ENCODE data around the gene ERAS.

DNA sequence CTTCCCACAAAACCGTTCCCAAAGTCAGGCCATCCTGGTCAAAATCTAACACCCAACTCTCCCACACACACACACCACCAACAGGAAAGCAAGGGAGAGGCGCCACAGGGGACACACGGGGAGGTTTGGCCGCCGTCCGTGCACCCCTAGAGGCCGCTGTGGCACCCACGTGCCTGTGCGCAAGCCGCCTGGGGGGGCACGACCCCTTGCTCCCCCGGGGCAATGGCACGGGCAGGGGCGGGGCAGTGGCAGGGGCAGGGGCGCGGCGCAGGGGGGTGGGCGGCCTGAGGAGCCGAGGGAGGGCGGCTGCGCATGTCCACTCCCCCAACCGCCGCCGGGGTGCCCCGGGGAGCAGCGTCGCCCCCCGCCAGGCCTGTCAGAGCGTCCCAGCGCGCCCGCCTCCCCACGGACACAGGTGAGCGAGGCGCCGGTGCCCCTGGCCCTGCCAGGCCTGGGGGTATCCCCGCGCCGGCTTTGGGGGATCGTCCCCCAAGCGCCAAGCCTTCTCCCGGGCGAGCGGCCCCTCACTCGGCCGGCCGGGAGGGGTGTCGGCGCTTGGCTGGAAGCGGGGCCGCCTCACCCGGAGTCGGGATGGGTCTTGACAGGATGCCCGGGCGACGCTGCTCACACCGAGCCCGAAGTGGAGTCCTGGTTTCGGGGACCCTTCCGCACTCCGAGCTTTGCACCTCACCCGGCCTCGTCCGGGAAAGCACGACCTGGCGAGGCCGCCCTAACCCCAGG, at the start of gene ERAS:
- TF ChIP-seq ARNT (IDR thresholded peaks at IDR 0.05), result no peak
- TF ChIP-seq L3MBTL2 (conservative IDR thresholded peaks at IDR 0.05), result no peak
- no peak for TF ChIP-seq ELF4 (IDR thresholded peaks at IDR 0.05)
- TF ChIP-seq TARDBP (IDR thresholded peaks at IDR 0.05), result no peak
- no peak for TF ChIP-seq FOXK2 (IDR thresholded peaks at IDR 0.05)
- no peak for TF ChIP-seq BHLHE40 (IDR thresholded peaks at IDR 0.05; ENCODE audit: borderline replicate concordance)
- no peak for TF ChIP-seq NFRKB (IDR thresholded peaks at IDR 0.05)
- no peak for TF ChIP-seq FOXM1 (IDR thresholded peaks at IDR 0.05; ENCODE audit: borderline replicate concordance)
- TF ChIP-seq SP1 (IDR thresholded peaks at IDR 0.05), result no peak
- no peak for TF ChIP-seq SUZ12 (IDR thresholded peaks at IDR 0.05)
